ENCODE data around the gene FAM227B.
"Not testable (repeated sequence)": the region's sequence is repeated elsewhere in the genome, so short reads cannot be mapped to it uniquely, and the experiment has no call there.

FAM227B gene, protein sequence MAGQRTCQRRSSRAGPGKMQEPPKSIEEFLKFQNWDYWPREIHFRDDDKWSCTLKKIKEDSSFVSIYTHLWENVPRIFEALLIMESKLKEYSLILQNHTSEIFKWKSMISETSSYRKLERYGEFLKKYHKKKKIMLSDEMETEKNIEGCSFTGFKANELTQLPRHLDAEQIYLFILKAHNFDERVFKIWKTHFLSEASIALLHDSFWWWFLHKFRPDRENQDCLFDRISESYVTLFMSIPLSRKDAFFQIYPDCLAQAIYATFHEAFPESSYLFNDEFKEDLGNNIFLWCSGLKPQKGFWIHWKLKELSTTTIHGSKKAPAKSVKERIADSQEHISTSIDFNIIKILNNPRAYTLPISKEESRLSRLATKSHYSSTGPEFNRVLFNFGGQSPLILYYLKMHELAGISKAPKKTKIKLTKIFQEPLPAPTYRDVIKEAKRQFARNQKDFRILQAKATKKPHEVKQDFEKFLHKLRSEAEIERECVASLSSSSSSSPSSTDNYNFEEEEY

DNA sequence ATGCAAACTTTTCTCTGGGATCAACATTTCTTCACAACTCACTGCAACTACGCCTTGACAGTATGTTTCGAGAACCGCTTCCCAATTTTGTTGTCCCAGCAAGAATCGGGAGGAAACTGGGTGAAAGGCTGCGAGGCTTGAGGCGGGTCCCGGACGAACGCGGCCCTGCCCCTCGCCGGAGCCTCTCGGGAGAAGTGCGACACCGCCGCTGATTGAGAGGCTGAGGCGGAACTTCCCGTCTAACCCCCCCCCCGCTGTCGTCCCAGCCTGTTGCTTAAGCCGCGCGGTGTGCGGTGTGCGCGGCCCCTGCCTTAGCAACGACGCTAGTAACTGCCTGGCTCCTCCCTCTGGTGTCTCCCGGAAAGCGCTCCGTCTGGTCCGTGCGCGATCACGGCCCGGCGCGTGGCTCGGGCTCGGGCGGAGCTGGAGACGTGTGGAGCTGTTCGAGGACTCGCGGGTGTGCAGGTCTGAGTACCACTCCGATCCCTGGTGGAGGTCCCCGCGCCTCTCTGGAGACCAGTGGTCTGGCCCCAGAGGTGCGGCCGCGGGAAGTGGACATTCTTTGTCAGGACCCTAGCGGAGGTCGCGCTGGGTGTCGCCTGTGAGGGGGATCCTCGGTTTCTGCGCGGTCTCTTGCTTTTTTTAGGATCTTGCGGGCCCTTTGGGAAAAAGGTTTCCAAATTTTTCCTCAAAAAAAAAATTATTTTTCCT, at the start of gene FAM227B, which contains the start of gene DTWD1:
Gene FAM227B, minus strand, starts transcription at position 161 of the 711 bp plus-strand sequence. CDS start 5,647 bp downstream, outside the sequence.
Gene DTWD1, plus strand, starts transcription at position 391 of the 711 bp plus-strand sequence. CDS start 4,120 bp downstream, outside the sequence.
- peak; percentile 66 to 89 (median 82) for DNase-seq (ENCODE audit: low read depth in 4 of 4, low spot score in 1 of 4)

DNA sequence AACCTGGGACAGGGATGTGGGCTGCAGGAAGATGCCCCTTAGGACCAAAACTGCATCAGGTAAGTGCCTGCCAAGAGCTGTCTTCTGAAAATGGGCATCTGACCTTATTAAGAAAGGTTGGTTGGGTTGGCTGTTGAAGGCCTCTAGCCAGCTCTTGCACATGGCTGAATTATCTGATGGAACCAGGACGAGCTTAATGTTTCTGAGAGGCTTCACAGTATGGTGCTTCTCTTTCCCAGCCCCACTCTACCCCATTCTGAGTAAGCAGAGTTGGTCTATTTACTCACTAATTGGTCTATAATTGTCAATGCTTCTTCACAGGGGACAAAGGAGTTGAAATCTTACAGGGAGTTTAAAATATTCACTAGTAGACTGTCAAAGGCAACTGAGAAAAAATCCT, 48.7 kb upstream of the FAM227B start:
- DNase-seq (ENCODE audit: low read depth in 4 of 4, low spot score in 1 of 4): no peak

DNA sequence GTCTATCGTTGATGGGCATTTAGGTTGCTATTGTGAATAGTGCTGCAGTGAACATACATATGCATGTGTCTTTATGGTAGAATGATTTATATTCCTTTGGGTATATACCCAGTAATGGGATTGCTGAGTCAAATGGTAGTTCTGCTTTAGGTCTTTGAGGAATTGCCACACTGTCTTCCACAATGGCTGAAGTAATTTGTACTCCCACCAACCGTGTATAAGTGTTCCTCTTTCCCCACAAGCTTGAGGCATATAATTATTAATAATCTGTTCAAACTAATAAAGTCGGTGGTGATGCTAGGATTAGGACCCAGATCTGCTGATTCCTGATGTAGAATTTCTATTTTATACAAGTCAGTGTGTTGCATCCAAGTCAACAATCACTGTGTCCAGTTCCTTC, 45.9 kb upstream of the FAM227B start:
- DNase-seq (ENCODE audit: low read depth in 4 of 4, low spot score in 1 of 4): not testable (repeated sequence)

DNA sequence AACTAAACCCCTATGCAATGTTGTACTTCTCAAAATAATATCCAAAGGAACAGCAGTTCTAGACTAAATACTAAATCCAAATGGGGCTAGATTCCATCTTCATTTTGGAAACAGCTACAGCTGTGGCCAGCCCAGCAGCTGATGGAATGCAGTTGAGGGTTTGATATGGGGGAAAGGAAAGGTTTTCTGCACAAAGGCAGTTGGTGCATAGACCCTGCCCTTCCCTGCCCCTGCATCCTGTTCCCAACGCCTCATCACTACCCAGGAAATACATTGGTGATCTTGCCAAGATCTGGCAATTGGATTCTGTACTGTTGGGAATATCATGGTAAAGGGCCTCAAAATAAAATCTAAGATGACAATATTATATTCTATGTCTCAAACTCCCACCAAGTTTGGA, 44.1 kb upstream of the FAM227B start:
- DNase-seq (ENCODE audit: low read depth in 4 of 4, low spot score in 1 of 4): no peak

DNA sequence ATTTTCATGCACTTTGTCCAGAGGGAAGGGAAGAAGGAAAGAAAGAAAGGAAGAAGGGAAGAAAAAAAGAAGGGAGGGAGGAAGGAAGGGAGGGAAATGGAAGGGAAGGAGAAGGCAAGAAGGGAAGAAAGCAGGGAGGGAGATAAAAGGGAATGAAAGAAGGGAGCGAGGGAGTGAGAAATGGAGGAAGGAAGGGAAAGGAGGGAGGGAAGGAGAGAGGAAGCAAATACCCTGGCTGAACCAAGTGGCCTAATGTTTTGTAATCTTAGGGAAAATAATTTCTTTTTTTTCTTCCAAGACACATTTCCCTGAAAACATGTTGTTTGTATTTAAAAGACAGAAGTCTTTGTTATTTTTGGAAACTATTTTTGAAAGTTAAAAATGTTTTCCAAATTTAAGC, 36.1 kb upstream of the FAM227B start:
- no peak for DNase-seq (ENCODE audit: low read depth in 4 of 4, low spot score in 1 of 4)

DNA sequence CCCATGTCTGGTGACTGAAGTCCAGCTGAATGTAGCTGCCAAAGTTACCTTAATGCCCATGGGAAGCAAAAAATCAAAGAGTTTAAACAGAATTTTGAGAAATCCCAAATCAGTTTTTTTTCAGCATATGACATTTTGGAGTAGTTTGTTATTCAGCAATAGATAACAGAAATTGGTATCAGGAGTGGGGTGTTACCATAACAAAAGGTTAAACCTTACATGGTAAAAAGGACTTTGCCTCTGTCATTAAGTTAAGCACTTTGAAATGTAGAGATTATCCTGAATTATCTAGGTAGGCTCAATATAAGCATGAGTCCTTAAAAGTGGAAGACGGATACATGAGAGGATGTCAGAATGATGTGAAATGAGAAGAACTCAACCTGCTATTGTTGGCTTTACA, 32.3 kb upstream of the FAM227B start:
- no peak for DNase-seq (ENCODE audit: low read depth in 4 of 4, low spot score in 1 of 4)

DNA sequence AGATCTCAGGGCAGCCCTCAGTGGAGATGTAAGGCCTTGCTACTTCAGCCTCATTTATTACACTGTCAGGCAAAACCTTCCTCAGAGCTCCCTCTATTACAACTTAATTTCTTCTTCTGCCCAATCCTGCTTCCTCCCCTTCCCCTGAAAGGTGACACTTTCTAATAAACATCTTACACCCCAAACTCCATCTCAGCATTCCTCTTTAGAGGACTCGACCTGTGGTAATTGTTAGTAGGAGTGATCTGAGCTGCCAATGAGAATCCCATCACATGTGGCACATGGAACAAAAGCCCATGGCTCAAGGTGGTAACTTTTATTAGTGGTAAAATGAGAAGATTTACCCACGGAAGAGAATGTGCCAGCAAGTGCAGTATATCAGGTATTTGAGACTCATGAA, 30.1 kb upstream of the FAM227B start:
- DNase-seq (ENCODE audit: low read depth in 4 of 4, low spot score in 1 of 4): no peak

DNA sequence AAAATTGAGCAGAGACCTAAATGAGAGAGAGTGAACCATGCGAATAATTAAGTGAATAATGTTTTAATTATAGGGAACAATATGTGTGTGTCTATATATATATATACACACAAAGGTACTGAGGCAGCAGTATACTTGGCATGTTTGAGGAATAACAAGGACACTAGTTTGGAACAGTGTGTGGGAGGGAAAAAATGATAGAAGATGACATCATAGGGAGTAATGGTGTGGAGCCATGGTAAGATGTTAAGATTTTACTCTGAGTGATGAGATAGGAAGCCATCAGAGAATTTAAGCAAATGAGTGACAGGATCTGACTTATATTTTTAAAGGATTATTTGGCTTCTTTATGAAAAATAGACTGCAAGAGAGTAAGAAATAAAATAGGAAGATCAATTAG, 29.4 kb upstream of the FAM227B start:
- DNase-seq (ENCODE audit: low read depth in 4 of 4, low spot score in 1 of 4): no peak

DNA sequence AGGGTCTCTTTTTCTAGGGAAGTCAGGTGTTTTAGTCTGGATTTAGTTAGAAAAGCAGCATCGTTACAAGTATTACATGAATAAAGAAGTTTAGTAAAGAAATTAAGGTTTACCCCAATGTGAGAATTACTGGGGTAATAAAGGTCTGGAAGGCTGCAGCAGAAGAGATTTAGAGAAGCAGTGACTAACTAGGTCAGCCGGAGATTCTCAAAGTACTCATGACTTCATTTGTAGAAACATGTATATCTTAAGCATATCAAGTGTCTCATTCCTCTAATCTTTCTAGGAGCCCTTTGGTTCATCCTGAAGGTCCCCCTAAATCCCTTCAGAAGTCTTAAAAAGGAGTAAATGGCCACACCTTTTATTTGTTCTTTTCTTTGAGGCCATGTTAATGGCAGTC, 26.3 kb upstream of the FAM227B start:
- DNase-seq (ENCODE audit: low read depth in 4 of 4, low spot score in 1 of 4): no peak

DNA sequence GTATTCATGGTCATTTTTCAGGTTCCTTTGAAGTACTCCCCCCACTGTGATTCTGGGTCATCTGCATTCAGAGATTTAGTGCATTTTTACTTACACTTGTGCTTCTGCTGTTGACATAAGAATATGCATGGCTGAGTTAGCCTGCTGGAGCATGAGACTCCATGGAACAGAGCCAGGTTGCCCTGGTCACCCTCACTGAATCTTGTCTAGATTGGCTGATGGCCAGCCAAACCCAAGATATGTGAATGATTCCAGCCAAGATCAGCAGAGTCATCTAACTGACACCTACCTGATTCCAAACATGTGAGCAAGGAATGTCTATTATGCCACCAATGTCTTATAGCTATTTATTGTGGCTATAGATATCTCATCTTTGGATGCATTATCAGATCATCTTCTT, 25.3 kb upstream of the FAM227B start:
- no peak for DNase-seq (ENCODE audit: low read depth in 4 of 4, low spot score in 1 of 4)

DNA sequence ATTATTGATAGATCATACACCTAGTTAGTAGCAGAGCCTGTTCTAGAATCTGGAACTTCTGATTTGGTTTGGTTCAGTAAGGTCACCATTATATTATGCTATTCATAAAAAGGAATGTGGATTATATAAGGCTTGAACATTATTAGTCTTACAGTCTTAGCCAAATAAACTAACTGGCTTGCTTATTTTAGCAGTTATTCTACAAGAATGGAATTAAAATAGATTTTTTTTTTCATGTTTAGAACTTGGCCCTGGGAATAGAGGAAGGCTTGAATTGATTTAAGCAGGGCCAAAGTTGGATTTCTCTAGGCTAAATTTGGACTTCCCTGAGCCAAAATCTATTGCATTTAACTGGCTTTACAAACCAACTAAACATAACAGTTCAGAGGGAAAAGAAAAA, 24.7 kb upstream of the FAM227B start:
- DNase-seq (ENCODE audit: low read depth in 4 of 4, low spot score in 1 of 4): no peak

DNA sequence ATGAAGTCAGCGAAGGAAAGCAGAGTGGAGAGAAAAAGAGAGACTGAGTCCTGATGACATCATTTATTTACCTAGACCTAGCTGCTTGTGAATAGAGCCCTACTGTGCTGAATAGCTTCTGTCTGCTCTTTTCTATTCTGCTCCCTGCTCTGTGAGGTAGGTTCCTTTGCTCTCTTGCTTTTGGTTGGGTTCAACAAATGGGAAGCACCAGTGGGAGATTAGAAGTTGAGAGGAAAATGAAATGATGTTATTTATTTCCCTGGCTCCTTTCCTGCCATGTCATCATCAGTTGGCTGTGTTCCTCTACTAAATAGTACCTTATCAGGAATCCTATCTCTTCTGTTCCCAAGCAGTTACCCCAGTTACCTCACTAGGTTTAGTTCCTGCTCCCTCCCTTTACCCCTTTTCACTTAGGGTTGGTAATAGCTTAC, 23.8 kb upstream of the FAM227B start:
- no peak for DNase-seq (ENCODE audit: low read depth in 4 of 4, low spot score in 1 of 4)

DNA sequence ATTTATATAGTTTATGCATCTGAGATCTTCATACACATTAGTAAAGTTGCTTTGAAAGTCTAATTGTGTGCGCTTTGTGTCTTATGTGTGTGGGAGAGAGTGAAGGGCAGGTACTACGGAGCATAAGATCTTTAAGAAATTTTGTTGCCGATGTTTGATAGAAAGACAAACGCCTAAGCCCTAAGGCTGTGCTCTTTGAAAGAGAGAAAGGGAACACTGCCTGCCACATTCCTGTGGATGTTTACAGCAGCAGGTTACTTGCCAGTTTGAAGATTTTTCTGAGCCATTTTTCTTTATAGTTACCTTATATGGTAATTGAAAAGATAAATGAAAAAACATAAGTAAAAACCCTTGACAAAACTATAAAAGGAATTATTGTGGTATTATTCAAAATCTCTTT, 17.2 kb upstream of the FAM227B start:
- DNase-seq (ENCODE audit: low read depth in 4 of 4, low spot score in 1 of 4): no peak

DNA sequence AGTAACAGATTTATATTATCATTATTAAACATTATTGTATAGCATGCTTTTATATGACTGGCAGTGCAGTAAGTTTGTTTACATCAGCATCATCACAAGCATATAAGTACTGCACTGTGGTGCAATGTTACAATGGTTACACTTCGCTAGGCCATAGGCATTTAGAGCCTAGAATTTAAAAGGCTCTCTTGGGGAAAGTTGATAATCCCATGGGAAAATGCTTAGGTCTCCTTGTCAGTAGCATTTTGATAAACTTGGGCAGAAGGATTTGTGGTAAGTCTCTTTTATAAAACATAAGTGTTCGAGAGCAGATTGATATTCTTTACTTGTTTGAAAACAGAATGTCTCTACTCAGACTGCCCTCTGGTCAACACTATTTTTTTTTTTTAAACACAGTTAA, 7.8 kb upstream of the FAM227B start:
- DNase-seq (ENCODE audit: low read depth in 4 of 4, low spot score in 1 of 4): no peak

DNA sequence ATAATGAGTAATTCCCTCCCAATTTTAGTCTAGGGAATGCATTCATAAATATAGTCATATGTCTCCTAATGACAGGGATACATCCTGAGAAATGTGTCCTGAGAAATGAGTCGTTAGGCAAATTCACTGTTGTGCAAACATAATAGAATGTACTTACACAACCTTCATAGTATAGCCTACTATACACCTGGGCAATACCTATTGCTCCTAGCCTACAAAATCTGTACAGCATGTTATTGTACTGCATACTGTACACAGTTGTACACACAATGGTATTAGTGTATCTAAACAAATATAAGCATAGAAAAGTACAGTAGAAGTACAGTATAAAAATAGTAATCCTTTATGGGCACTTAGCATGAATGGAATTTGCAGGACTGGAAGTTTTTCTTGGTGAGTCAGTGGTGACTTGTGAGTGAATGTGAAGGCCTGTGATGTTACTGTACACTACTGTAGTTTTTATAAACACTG, 6.8 kb upstream of the FAM227B start:
- no peak for DNase-seq (ENCODE audit: low read depth in 4 of 4, low spot score in 1 of 4)

DNA sequence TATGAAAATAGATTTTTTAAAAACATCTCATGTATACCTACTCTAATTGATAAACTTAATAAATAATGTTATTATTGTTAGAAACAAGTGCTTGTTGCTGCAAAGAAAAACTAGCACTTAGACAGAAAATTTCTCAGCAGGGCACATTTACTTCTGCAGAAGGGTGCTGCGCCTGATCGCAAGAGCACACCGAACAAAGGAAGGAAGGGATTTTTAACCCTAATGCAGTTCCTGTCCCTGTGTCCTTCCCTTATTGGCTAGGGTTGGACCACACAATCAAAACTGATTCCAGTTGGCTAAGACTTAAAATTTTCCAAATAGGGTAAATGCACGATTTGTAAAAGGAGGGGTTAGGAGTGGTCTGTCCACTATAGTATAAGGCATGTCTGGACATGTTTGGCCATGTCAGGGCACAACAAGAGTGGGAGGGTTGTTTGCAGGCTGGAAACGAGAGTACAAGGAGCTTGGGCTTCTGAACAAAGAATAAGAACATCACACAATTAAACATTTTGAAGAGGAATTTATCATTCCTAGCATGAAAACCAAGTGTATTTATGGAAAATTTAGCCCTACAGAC, 4.9 kb upstream of the FAM227B start:
- DNase-seq (ENCODE audit: low read depth in 4 of 4, low spot score in 1 of 4): no peak

DNA sequence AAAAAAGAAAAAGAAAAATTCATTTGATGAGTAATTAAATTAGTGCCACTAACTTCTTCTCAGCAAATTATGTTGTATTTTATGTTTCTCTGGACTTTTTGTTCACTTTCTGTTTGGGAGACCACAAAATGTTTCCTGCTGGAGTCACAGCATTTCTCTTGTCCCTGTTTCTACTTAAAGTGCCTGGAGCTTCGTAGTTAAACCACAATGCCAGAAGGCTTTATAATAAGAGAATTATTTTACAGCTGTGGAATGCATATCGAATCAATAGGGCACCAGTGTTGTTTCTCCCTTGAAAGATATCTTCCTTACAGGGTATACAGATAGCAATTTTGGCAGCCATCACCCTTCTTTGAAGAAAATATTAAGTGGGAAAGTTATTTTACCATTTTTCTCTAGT, 3.4 kb upstream of the FAM227B start:
- no peak for DNase-seq (ENCODE audit: low read depth in 4 of 4, low spot score in 1 of 4)

DNA sequence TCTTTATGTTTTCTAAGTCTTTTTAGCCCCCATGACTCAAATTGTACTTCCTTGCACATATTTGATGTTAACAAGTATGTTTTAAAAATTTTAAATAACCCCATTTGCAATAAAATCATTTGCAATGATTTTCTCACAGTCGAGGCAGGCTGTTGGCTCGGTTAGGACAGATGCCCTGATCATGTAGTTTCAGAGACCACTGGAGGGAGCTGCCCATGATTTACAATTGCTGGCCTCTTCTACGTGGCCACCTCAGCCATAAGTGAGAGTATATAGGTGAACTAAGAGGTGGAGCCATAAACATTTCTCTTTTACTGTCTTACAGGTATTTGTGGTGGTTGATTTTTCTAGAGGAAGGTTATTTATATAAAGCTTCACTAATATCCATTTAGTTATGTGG, 1.9 kb upstream of the FAM227B start:
- DNase-seq (ENCODE audit: low read depth in 4 of 4, low spot score in 1 of 4): no peak

DNA sequence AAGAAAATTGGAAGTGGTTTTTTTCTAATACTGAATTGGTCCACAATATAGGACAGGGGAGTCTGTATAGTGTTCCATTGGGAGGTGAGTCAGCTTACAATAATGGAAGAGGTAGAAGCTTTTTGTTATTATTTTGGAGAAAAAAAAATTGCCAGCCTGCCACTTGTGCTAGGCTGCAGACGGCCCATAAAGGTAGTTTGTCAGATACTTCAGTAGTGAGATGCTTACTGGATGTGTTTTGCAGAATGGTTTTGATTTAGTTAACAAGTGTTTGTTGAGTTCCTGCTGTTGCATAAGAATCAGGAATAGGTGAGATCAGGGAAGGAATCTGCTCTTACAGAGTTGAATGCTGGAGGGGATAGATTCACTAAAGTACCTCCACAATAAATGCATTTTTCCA, 1.3 kb upstream of the FAM227B start:
- DNase-seq (ENCODE audit: low read depth in 4 of 4, low spot score in 1 of 4): no peak

DNA sequence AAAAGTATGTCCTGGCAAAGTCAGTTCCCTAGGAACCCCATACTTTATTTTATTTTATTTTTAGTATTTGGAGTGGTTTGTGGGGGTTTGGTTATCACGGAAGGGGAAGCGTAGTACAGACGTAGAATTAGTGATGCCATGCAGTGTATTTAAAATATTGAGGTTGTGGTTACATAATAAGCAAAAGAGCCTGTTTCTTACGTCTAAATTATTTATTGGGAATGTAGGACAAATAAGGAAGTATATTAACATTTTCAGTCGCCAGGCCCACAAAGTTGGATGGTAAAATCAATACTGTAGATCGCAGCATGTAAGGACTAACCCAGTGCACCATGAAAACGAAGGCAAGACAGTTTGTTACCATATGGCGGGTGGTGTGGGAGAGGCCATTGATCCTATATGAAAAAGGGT, 788 bp upstream of the FAM227B start:
- no peak for DNase-seq (ENCODE audit: low read depth in 4 of 4, low spot score in 1 of 4)

DNA sequence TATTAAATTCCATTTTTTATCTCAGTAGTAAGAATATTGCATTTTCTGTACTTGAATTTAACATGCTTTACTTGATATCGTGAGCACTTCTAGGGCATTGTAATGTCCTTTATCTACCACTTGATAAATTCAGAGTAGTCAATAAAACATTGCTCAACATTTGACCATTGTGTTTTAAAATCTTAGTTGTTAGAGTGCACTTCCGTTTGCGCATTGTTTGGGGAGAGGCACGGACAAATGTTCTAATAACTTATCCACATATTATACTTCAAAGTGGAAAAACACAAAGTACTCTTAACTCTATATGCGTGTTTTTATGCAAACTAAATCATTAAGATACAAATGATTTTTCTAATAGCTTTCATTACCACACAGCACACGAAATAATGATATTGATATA, 419 bp downstream of the FAM227B start:
- no peak for DNase-seq (ENCODE audit: low read depth in 4 of 4, low spot score in 1 of 4)

DNA sequence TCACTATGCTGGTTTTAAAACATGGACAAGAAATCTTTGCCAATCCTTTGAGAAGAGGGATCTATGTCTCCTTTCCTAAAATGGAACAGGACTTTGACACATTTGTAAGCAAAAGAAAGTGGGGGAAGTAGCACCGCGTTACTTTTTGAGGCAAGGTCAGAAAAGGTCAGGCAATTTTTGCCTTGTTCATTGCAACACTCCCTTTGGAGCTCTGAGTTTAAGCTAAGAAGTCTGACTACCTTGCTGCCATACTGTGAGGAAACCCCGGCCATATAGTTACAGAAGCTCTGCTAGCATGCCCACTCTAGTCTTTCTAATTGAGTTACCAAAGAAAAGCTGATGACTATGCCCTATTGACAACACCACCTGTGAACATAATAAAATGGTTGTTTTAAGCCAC, 1.4 kb downstream of the FAM227B start:
- DNase-seq (ENCODE audit: low read depth in 4 of 4, low spot score in 1 of 4): no peak
